ENCODE results near the gene JAZF1.

GRCh38 chr7:28112467-28112866 is 68.1 kb downstream of the JAZF1 start:
- no peak for TF ChIP-seq TBP (IDR thresholded peaks at IDR 0.05; ENCODE audit: low read depth, low read length)
- TF ChIP-seq ATF3 (IDR thresholded peaks at IDR 0.05; ENCODE audit: insufficient read depth, low read depth, low read length): no peak
- TF ChIP-seq PHF8 (conservative IDR thresholded peaks at IDR 0.05; ENCODE audit: low read depth, low read length): no peak
- TF ChIP-seq NRF1 (IDR thresholded peaks at IDR 0.05; ENCODE audit: low read depth, low read length): no peak
- no peak for TF ChIP-seq CTCF (IDR thresholded peaks at IDR 0.05; ENCODE audit: control extremely low read depth in 1 of 3, insufficient read depth in 1 of 3, low read depth in 1 of 3, low read length in 3 of 3)
- no peak for TF ChIP-seq EZH2 (IDR thresholded peaks at IDR 0.05; ENCODE audit: low read depth, low read length, severe bottlenecking)
- TF ChIP-seq SAP30 (IDR thresholded peaks at IDR 0.05; ENCODE audit: insufficient read depth, insufficient replicate concordance, low read length): no peak
- no peak for TF ChIP-seq POLR2AphosphoS5 (IDR thresholded peaks at IDR 0.05; ENCODE audit: low read depth, low read length)
- no peak for TF ChIP-seq RFX5 (IDR thresholded peaks at IDR 0.05; ENCODE audit: borderline replicate concordance, low read depth, low read length)
- TF ChIP-seq MAFK (IDR thresholded peaks at IDR 0.05; ENCODE audit: low read depth, low read length): no peak
- TF ChIP-seq RAD21 (IDR thresholded peaks at IDR 0.05 in 1 of 2, conservative IDR thresholded peaks at IDR 0.05 in 1 of 2; ENCODE audit: low read depth in 2 of 2, low read length in 2 of 2): no peak
- no peak for TF ChIP-seq JUN (IDR thresholded peaks at IDR 0.05; ENCODE audit: low read depth, low read length)
- no peak for TF ChIP-seq POLR2A (IDR thresholded peaks at IDR 0.05; ENCODE audit: control extremely low read depth in 1 of 2, low read depth in 2 of 2, low read length in 2 of 2)

Measured in H1 (cell line).